GM12872 (cell line): ENCODE results near the gene SSBP2.

Experiments
- TF ChIP-seq, protein P1 (sequence below): IDR thresholded peaks from 3 replicates; pipeline ENCODE4 v1.5.1; 2011; ENCODE audit warnings: low read depth, mild to moderate bottlenecking, low read length, moderate library complexity; ENCODE audit not compliant: insufficient read depth

Gene SSBP2

DNA sequence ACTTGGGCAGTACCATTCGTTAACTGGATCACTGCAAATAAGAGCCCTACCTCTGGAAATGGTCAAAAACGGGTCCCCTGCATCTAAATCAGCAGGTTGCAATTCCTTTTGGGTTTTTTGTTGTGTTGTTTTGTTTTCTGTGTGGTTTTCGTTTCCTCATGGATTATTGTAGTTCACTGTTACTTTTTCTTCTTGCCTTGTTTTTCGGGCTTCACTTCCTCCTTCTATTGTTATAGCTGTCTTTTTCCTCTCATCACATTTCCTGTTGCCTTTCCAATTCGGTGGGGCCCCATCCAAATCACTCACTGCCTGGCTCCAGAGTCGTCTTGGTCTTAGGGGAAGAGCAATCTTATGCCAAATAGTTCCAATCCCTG is 8.7 kb upstream of the SSBP2 start:
- TF ChIP-seq, protein P1, sequence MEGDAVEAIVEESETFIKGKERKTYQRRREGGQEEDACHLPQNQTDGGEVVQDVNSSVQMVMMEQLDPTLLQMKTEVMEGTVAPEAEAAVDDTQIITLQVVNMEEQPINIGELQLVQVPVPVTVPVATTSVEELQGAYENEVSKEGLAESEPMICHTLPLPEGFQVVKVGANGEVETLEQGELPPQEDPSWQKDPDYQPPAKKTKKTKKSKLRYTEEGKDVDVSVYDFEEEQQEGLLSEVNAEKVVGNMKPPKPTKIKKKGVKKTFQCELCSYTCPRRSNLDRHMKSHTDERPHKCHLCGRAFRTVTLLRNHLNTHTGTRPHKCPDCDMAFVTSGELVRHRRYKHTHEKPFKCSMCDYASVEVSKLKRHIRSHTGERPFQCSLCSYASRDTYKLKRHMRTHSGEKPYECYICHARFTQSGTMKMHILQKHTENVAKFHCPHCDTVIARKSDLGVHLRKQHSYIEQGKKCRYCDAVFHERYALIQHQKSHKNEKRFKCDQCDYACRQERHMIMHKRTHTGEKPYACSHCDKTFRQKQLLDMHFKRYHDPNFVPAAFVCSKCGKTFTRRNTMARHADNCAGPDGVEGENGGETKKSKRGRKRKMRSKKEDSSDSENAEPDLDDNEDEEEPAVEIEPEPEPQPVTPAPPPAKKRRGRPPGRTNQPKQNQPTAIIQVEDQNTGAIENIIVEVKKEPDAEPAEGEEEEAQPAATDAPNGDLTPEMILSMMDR = no peak

DNA sequence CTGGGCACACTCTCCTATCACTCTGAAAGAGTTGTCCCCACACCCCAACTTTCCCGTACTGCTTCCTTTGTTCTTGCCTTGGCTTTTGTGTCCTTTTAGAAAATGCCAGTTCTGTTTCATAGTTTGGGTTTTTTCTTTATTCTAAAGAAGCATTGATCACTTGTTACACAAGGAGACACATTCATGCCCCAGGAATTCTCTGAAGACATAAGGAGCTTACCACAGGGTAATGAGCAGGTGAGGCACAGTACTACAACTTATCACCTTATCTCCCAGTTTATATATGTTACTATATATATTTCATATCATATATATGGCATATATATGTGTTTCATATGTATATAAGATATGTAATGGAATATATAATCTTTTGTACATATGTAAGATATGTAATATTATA is 6.5 kb upstream of the SSBP2 start:
- TF ChIP-seq, protein P1 = no peak

DNA sequence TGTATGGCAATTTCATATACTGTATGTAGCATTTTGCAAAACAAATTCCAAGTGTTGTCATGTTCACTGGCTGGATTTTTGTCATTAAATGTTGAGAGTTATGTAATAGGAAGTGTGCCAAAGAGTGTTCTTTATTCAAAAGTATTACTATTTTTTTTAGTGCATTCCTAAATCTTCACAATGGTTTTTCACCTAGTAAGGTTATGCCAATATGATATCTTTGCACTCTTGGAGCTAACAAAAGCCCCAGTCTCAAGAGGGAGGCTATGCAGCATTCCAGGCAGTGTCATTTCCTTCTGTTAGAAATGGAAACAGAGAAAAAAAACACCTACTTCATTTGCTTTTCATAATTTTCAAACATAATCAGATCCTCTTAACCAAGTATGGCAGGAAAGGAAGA is 5.1 kb upstream of the SSBP2 start:
- TF ChIP-seq, protein P1 = no peak

DNA sequence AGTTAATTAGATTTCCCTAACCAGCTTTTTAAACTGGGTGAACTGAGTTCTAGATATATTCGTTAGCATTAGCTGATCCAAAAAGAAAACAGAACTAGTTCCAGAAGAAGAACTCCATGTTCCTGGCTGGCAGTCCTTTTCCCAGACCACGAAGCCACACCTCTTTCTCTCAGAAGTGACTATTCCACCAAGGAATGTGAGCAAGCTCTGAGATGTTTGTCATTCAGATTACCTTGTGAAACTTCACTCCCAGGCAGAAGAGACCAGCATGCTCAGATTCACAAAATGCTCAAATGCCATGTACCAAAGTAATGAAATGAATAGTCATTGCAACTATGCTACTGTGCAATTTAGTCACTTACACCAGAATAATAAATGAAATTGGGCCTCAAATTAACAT is 4.4 kb upstream of the SSBP2 start:
- TF ChIP-seq, protein P1 = no peak

DNA sequence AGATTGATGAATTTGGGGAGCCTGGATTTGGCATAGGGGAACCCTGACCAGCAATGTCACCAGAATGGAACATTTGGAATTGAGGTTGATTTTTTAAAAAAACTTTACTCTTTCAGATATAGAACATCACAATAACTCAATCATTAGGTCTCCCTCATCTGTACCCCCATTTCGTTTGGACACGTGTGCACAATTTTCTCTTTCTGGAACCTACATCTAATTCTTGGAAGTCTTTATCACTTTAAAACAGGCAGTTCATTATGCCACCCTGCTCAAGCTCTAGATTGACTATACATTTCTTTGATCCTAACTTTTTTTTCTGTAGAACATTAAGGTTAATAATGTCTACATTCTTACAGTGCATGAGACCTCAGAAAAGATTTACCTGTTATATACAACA is 3.7 kb upstream of the SSBP2 start:
- TF ChIP-seq, protein P1 = no peak

DNA sequence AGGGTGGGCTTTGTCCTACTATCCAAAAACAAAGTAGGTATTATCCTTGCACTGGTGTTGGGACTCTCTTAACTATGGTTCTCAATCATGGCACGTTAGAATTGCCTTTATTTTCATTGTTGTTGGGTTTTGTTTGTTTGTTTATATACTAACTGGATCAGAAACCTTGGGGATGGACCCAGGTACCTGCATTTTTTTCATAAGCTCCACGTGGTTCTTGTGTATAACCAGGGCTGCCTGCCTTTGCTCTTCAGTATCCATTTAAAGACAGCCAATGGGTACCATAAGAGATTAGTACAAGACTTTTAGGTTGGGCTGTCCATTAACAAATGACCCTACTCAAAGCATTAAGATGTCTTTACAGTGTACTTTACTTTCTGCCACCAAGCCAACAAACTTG is 2.5 kb upstream of the SSBP2 start:
- TF ChIP-seq, protein P1 = no peak

DNA sequence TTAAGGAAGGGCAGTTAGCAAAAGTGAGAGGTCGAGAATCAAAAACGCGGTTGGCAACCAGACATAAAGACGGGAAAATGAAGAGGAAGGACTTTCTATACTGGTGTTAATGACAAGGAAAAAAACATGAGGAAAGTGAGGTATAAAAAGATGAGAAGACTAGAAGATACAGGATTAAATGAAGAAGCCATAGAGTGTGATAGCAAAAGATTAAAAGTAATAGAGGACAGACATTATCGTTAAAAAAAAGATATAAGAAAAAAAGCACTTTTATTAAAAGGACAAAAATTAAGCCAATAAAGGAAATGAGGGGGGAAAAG is 1.7 kb upstream of the SSBP2 start:
- TF ChIP-seq, protein P1 = no peak
